ENCODE results near the gene ALDH1B1.

Gene ALDH1B1

GRCh38 chr9:38417003-38417945, 24.8 kb downstream of the ALDH1B1 start:
- no peak for DNase-seq

DNA sequence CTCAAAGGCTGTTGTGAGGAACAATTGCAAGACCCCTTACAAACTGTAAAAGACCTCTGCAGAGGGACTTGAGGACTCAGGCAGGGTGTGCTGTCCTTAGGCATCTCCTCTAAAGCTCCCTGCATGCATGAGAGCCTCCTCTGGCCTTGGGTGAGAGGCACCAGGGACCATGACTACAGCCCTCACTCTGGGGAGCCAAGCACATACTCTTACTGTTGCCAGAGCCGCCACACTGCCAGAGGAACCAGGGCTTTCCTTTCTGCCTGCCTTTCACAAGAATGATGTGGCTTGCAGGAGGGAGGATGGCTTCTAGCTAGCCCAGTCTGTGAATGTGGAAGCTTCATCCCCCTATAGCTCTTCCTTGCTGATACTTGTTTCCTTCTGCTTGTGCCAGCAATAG, 25.9 kb downstream of the ALDH1B1 start:
- DNase-seq, result no peak

DNA sequence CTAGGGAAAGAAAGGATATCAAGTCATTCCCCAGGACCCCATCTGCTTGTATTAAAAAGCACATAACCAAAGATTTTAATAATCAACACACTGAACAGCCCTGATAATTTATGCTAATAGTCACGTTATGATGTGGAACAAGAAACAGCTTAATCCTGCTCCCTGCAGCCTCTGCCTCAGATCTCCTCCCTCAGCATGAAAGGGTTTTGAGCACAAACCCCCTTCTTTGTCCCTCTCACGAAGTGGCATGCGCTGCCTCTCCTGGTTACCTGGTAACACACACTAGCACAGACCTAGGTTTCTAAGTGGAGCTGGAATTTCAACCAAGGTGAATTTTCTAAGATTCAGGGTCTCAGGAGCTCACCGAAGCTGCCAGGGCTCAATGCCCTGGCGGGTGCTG, 26.7 kb downstream of the ALDH1B1 start:
- DNase-seq, result no peak

DNA sequence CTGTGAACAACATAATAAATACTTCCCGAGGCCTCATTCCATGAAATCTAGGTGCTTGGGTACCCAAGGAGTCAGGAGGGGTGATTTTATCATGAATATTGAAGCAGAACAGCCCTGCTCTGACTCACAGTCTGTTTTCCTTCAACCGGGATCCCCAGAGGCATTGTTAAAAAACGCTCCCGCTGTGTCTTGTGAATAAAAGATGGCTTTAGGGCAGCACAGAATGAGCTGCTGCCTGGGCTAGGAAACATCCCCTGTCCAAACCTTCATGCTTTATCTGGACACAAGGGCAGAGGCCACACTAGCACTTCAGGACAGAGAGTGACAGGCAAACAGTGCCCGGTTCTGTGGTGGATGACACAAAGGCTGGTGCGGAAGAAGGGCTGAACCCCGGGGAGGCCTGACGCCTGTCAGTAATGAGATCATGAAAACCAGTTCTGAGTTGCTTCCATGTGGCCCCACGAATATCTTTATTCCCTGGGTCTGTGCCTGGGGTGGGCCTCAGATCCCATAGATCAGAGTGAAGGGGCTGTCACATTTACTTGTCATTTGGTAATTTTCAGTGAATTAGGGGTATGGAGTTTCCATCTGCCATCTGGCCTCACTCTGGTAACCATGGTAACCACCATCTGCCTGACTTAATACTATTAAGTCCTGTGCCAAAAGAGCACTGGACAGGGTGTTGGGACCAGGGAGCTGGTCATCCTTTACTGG, 29.2 kb downstream of the ALDH1B1 start:
- DNase-seq, result no peak

DNA sequence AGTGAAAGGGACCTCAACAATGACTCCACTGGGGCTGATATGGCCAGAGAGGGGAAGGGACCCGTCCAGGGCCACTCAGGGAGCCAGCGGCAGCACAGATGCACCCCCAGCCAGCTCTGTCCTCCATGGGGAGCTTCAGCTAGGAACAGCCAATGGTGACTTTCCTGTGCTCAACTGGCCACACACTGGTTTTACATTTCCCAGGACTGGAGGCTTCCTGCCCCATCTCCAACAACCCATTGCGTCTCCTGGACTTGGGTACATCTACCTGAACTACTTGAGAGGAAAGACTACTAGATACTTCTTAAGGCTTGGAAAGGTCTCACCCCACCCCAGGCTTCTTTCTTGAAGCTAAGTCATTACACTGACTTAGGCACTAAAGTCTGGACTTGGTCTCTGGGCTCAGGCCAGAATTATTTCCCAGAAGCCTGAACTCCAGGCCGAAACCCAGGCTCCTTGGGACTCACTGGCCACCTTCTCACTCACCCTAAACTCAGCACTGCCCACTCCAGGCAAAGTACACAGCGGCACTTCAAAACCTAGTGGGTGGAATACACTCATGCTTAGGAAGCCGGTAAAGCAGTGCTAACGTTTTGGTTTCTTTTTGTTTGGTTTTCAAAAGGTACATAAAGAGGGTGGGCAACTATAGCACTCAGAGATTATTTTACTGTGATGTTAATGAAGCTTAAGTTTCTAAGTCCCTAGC, 30.2 kb downstream of the ALDH1B1 start:
- DNase-seq, result no peak

DNA sequence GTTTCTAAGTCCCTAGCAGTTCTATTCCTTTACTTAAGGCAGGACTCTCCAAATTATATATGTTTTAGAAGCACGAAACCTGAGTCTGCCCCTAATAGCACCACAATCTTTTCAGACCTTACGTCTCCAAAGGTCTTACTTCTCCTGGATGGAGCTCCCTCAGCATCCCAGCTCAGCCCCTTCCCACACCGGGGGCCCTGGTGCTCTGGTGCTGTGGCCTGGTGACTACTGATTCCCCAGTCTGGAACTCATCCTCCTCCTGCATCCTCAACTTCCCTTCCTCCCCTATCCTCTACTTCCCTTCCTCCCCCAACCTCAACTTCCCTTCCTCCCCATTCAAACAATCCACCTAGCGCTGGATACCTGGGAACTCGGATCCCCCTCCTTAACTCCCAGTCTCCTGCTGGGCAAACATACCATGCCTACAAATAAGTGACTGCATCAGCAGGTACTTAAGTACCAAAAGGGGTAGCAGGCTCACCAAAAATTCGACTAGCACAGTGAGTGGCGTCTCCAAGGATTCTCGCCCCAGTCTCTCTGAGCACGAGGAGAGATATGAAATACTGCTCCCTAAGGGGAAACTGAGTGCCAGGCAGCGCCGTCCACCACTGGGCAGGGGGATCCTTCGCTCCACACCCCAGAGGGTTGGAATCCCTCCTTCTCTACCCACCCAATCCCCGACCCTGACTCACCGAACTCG, 30.9 kb downstream of the ALDH1B1 start:
- no peak for DNase-seq

GRCh38 chr9:38423973-38424843, 31.7 kb downstream of the ALDH1B1 start, which contains the start of gene IGFBPL1:
Gene IGFBPL1, minus strand, starts transcription at chr9:38424454. Its CDS starts 30 bp downstream, at chr9:38424424.
- no peak for DNase-seq

GRCh38 chr9:38424918-38425317, 32.4 kb downstream of the ALDH1B1 start:
- no peak for DNase-seq

DNA sequence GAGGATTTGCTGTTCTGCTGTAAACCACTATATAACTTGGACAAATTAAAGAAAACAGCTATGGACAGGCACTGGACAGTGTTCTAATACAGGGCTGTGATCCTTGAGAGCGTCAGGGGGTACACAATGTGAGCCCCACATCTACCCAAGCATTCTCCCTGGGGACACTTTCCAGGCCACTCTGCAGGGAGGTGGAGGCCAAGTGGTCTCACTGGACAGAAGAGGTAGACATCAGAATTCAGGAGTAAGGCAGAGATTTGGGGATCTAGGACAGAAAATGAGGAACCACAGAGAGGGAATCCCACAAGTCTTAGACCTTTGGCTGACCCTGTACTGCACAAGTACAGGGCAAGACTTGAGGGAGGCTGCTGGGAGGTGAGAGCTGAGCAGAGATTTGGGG, 35.6 kb downstream of the ALDH1B1 start:
- DNase-seq, result no peak

- no peak for DNase-seq
These were observed 38.6 kb downstream of the ALDH1B1 start for GRCh38 chr9:38431116-38431515.

- no peak for DNase-seq
These were observed 40.5 kb downstream of the ALDH1B1 start for GRCh38 chr9:38432922-38433510.

GRCh38 chr9:38434365-38434764, 41.9 kb downstream of the ALDH1B1 start:
- DNase-seq, result no peak

DNA sequence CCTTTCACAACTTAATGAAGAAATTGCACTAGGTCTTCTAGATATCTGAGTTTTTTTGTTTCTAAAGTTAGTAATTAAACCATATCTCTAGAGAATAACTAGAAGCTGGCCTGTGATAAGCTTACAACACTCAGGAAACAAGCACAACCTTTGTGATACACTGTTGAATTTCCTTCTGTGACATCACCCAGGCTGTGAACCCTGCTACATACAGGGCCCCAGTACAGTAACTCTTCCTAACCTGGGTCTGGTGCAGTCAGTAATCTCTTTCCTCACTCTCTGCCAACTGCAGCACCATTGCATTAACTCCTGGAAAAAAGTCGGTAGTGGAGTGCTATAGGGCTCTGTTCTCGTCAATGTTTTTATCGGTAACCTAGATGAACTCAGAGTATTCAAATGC, 42.4 kb downstream of the ALDH1B1 start:
- DNase-seq, result no peak

DNA sequence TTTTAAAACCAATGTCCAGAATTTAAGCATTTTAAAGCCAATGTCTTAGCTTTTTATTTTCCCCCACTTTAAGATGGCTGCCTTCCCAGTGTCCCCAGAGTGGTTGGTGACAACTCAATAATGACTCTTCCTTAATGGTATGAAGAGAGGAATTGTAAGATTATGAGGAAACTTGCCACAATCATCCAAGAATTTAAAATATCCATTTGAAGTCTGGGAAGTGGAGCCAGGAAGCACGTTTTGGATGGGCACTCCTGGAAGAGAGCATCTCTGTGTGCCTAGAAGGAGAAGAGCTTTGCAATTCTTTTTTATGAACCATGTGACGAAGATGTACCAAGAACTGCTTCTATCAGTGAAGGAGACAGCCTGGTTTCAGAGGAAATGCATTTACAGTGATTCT, 43.0 kb downstream of the ALDH1B1 start:
- no peak for DNase-seq

DNA sequence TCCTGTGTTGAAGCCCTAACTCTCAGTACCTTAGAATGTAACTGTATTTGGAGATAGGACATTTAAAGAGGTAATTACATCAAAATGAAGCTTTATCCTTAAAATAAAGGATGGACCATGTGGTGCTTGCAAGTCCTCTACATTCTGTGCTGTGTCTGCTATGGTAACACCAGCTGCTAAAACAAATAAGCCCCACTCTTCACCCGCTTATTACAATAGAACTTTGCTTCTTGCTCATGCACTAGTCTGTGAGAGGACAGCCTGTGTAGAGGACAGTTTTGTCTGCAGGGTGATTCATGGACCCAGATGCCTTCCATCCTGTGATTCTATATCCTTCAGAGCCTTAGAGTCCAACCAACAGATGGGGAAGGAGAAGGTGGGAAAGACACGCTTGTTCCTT, 44.2 kb downstream of the ALDH1B1 start:
- no peak for DNase-seq

DNA sequence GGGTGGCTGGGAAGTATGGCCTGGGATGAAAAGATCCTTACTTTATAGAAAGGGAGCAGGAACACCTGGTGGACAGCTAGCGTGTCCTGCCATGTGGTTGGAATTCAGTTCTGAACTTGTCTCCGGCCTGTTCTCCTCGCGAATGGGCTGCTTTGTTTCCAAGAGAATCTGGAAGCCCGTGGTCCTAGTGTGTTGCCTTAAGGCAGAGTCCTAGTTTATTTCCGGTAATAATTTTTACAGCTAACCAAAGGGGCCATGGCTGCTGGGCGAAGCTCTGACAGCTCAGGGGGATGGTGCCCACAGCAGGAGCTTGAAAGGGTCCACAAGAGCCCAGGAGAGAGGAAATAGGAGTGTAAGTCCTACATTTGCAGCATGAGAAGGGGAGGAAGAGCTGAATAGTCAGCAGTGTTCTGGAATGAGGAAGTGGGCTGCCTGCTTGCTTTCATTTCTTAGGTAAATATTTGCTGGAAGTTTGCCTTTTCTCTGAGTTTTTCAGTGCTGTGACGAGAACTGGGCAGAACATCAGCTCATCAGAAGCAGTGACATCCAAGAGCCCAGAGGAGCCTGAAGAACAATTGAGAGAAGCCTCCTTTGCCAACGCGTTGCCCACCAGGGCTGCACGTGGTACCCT, 44.8 kb downstream of the ALDH1B1 start:
- no peak for DNase-seq

DNA sequence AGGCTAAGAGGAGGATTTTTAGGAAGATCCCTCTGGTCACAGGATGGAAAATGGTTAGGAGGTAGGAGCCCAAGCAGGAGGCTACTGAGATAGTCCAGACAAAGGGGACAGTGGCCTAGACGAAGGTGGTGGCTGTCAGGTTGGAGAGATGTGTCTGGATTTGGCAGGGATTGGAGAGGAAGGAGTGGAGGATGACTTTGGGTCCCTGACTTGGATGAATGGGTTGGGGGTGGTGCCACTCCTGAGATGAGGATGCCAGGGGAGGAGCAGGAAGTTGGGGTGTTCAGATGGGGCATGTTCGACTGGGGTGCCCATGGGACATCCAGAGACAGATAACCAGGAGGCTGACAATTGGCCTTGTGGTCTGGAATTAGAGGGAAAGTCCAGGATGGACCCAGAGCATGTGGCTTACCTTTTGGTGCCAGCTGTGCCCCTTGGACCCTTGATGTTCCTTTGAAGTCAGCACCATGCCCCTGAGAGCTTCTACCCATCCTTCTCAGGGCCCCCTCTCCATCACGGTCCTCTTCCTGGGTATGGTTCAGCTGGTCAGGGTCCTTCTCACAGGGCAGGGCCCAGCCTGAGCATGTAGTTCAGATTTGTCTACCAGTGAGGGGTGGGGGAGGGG, 46.9 kb downstream of the ALDH1B1 start:
- no peak for DNase-seq

GRCh38 chr9:38439916-38440301, 47.4 kb downstream of the ALDH1B1 start:
- no peak for DNase-seq

DNA sequence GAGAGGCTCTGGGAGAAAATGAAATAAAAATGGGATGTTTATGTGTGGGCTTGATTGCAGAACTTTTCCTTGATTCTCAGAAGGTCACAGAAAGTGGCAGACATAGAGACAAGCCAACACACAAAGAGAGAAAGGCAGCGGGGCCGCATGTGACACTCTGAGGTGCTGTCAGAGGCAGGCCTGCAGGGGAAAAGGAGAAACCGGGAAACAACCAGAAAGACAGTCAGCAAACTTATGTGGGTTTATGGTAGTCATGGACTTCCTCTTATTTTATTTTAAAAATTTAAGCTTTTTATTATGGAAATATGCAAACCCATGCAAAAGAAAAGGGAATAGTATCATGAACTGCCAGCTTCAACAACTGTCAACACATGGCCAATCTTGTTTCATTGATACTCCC, 48.0 kb downstream of the ALDH1B1 start:
- DNase-seq, result no peak

- DNase-seq, result no peak
These were observed 49.0 kb downstream of the ALDH1B1 start for GRCh38 chr9:38441347-38442085.

Measured in effector CD4-positive, alpha-beta T cell (primary cell).